ENCODE results near the gene HDDC2.

The HDDC2 gene

DNA sequence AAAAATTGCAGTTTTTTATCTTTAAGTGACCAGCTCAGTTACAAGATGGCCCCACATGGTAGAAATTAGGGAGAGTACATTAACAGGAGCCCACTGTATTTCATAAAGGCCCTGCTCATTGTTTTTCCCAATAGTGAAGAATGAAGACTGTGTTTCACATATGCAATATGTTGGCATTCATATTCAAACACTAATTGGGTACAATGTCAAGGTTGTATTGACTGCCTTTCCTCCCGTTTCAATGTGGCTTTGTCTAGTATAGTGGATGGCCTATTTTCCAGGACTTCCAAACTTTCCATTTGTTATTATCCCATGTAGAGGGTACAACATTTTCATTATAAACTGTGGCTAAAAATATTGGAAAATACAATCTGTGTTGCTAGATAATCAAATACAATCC is 51.3 kb downstream of the HDDC2 start:
- Histone ChIP-seq H3K9ac (ENCODE audit: low read depth, low read length) (no peak overlapping the region), H3K4me3 (ENCODE audit: low read length) (no peak overlapping the region), H3K4me2 (ENCODE audit: low read length) (no peak overlapping the region), H3K36me3 (ENCODE audit: insufficient read depth, low read length) (no peaks in the 10 kb centered on the region), H3K9me3 (replicated peaks; ENCODE audit: low read length) (no peaks in the 10 kb centered on the region), H3K4me1 (ENCODE audit: control insufficient read depth, insufficient read depth, low read length) (peaks cover 33% of the 10 kb centered on the region), H3K27me3 (ENCODE audit: control insufficient read depth, insufficient read depth, low read length) (no peaks in the 10 kb centered on the region)

DNA sequence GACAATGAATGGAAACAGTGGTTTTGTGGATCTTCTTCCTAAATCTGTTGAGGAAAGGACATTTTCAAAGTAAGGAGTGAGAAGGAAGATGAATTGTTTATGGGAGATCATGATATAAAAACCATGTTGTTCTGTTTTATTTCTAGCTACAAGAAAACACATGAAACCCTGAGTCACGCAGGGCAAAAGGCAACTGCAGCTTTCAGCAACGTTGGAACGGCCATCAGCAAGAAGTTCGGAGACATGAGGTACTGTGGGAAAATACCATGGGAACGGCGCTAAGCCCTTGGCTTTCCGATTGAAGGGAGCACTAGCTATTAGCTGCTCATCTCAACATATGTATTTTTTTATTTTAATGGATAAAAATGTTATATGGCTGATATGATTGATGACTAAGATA is 53.6 kb downstream of the HDDC2 start:
- H3K4me2 ChIP-seq (ENCODE audit: low read length), result no peak overlapping the region
- no peak overlapping the region for H3K9ac ChIP-seq (ENCODE audit: low read depth, low read length)
- H3K4me1 ChIP-seq (ENCODE audit: control insufficient read depth, insufficient read depth, low read length), result peaks cover 20% of the 10 kb centered on the region
- no peaks in the 10 kb centered on the region for H3K9me3 ChIP-seq (replicated peaks; ENCODE audit: low read length)
- no peak overlapping the region for H3K4me3 ChIP-seq (ENCODE audit: low read length)
- H3K36me3 ChIP-seq (ENCODE audit: insufficient read depth, low read length), result no peaks in the 10 kb centered on the region
- H3K27me3 ChIP-seq (ENCODE audit: control insufficient read depth, insufficient read depth, low read length), result no peaks in the 10 kb centered on the region

DNA sequence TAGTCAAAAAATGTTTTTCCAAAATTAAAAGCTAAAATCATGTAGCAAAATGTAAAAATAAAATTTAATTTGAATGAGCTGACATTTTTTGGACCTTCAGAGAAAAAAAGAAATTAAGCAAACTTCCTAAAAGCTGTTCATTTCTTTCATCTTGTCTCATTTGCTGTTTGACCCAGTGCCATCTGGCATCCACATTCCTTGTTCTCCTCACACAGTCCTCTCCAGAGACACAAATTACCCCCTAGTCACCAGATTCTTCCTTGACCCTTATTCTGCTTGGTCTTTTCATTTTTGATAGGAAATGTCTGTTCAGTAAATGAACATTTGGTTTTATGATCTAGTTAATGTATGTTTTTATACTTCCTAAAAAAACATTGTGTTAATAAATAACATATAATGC is 55.2 kb downstream of the HDDC2 start:
- Histone ChIP-seq H3K4me2 (ENCODE audit: low read length) (no peak overlapping the region), H3K36me3 (ENCODE audit: insufficient read depth, low read length) (no peaks in the 10 kb centered on the region), H3K4me1 (ENCODE audit: control insufficient read depth, insufficient read depth, low read length) (peaks cover 5% of the 10 kb centered on the region), H3K27me3 (ENCODE audit: control insufficient read depth, insufficient read depth, low read length) (no peaks in the 10 kb centered on the region), H3K4me3 (ENCODE audit: low read length) (no peak overlapping the region), H3K9ac (ENCODE audit: low read depth, low read length) (no peak overlapping the region), H3K9me3 (replicated peaks; ENCODE audit: low read length) (no peaks in the 10 kb centered on the region)

DNA sequence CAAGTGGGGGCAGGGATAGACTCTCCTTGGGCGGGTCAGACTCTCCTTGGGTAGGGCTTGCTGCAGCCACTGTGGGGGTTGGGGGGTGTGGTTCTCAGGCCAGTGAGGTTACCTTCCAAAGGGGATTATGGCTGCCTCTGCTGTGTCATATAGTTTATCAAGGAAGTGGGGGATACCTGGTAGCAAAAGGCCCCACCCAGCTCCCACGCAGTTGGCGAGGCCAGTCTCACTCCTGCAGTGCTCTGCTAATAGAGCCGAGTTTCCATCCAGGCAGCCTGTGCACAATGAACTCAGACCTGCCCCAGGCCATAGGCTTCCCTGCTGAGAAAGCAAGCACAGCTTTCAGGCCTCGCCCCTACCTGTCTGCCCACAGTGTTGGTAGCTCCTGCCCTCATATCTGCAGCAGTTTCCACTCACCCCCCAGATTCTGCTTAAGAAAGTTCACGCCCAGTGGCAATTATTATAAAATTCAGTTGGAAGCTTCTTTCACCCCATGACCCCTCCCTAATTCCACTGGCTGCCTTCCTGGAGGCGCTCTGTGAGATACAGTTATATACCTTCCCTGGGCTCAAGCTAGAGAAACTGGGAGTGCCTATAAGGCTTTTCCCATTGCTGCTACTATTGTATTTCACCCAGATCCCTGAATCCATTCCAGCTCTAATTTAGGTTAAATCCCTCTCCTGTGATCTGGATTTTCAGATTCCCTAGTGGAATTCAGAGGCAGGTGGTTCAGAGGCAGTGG is 56.1 kb downstream of the HDDC2 start:
- Histone ChIP-seq H3K9ac (ENCODE audit: low read depth, low read length) (no peak overlapping the region), H3K9me3 (replicated peaks; ENCODE audit: low read length) (no peaks in the 10 kb centered on the region), H3K27me3 (ENCODE audit: control insufficient read depth, insufficient read depth, low read length) (no peaks in the 10 kb centered on the region), H3K36me3 (ENCODE audit: insufficient read depth, low read length) (no peaks in the 10 kb centered on the region), H3K4me2 (ENCODE audit: low read length) (no peak overlapping the region), H3K4me1 (ENCODE audit: control insufficient read depth, insufficient read depth, low read length) (no peaks in the 10 kb centered on the region), H3K4me3 (ENCODE audit: low read length) (no peak overlapping the region)

GRCh38 chr6:125245109-125245508 is 56.7 kb downstream of the HDDC2 start:
- Histone ChIP-seq H3K4me3 (ENCODE audit: low read length) (no peak overlapping the region), H3K4me1 (ENCODE audit: control insufficient read depth, insufficient read depth, low read length) (no peaks in the 10 kb centered on the region), H3K36me3 (ENCODE audit: insufficient read depth, low read length) (no peaks in the 10 kb centered on the region), H3K9ac (ENCODE audit: low read depth, low read length) (no peak overlapping the region), H3K9me3 (replicated peaks; ENCODE audit: low read length) (no peaks in the 10 kb centered on the region), H3K4me2 (ENCODE audit: low read length) (no peak overlapping the region), H3K27me3 (ENCODE audit: control insufficient read depth, insufficient read depth, low read length) (no peaks in the 10 kb centered on the region)

GRCh38 chr6:125237764-125238163 is 64.0 kb downstream of the HDDC2 start:
- Histone ChIP-seq H3K27me3 (ENCODE audit: control insufficient read depth, insufficient read depth, low read length) (no peaks in the 10 kb centered on the region), H3K4me3 (ENCODE audit: low read length) (no peak overlapping the region), H3K36me3 (ENCODE audit: insufficient read depth, low read length) (no peaks in the 10 kb centered on the region), H3K4me2 (ENCODE audit: low read length) (no peak overlapping the region), H3K4me1 (ENCODE audit: control insufficient read depth, insufficient read depth, low read length) (no peaks in the 10 kb centered on the region), H3K9ac (ENCODE audit: low read depth, low read length) (no peak overlapping the region), H3K9me3 (replicated peaks; ENCODE audit: low read length) (no peaks in the 10 kb centered on the region)

GRCh38 chr6:125236536-125237327 is 65.0 kb downstream of the HDDC2 start:
- Histone ChIP-seq H3K9me3 (replicated peaks; ENCODE audit: low read length) (no peaks in the 10 kb centered on the region), H3K4me3 (ENCODE audit: low read length) (no peak overlapping the region), H3K9ac (ENCODE audit: low read depth, low read length) (no peak overlapping the region), H3K36me3 (ENCODE audit: insufficient read depth, low read length) (no peaks in the 10 kb centered on the region), H3K27me3 (ENCODE audit: control insufficient read depth, insufficient read depth, low read length) (no peaks in the 10 kb centered on the region), H3K4me2 (ENCODE audit: low read length) (no peak overlapping the region), H3K4me1 (ENCODE audit: control insufficient read depth, insufficient read depth, low read length) (no peaks in the 10 kb centered on the region)

DNA sequence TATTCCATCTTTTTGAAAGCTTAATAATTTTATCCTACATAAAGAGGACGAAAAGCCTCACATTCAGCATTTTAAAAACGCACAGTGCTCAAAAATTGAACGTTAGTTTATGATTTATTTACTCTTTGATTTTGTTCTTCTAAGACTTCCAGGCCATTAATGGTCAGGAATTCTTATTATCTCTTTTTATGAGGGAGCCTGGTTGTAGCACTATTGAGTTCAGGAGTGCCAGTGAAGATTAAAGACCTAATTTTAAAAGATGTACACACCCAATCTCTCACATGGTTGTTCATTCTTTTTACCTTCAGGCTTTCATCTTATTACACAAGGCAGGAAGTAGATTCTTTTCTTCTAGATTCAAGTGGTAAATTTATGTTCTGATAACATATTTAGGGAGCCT is 68.6 kb downstream of the HDDC2 start:
- Histone ChIP-seq H3K4me2 (ENCODE audit: low read length) (no peak overlapping the region), H3K36me3 (ENCODE audit: insufficient read depth, low read length) (no peaks in the 10 kb centered on the region), H3K9me3 (replicated peaks; ENCODE audit: low read length) (no peaks in the 10 kb centered on the region), H3K27me3 (ENCODE audit: control insufficient read depth, insufficient read depth, low read length) (no peaks in the 10 kb centered on the region), H3K9ac (ENCODE audit: low read depth, low read length) (no peak overlapping the region), H3K4me1 (ENCODE audit: control insufficient read depth, insufficient read depth, low read length) (no peaks in the 10 kb centered on the region), H3K4me3 (ENCODE audit: low read length) (no peak overlapping the region)

GRCh38 chr6:125232466-125232865 is 69.3 kb downstream of the HDDC2 start:
- Histone ChIP-seq H3K9me3 (replicated peaks; ENCODE audit: low read length) (no peaks in the 10 kb centered on the region), H3K4me3 (ENCODE audit: low read length) (no peak overlapping the region), H3K4me1 (ENCODE audit: control insufficient read depth, insufficient read depth, low read length) (no peaks in the 10 kb centered on the region), H3K9ac (ENCODE audit: low read depth, low read length) (no peak overlapping the region), H3K27me3 (ENCODE audit: control insufficient read depth, insufficient read depth, low read length) (no peaks in the 10 kb centered on the region), H3K4me2 (ENCODE audit: low read length) (no peak overlapping the region), H3K36me3 (ENCODE audit: insufficient read depth, low read length) (no peaks in the 10 kb centered on the region)

DNA sequence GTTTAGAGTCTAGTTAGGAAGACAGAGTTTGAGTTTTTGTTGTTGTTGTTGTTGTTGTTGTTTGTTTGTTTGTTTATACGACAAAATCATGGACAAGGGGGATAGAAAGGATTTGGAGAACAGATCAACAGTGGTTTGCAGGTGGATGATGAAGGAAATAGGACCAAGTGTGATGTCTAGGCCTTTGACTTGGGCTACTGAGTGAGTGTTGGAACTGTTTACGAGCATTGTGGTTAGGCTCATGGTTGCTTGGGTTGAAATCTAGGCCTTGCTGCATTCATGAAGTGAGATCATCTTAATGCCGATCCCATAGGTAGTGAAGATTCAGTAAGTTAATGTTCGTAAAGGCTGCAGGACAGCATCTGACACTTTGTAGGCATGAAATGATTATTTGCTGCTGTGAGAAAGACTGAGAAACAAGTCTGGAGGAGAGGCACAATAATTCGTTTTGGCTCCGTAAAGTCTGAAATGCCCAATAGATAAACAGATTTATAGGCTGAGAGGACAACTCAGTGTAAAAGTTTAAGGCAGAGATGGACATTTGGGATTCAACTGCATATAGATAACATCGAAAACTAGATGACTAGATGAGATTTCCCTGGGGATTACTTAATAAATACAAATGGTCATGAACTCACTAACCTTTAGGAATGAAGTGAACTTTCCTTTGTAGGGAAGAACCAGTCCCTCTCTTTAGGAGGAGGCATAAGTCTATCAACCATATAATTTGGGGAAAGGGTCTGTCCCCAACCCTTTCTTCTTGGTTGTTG is 70.0 kb downstream of the HDDC2 start:
- no peaks in the 10 kb centered on the region for H3K4me1 ChIP-seq (ENCODE audit: control insufficient read depth, insufficient read depth, low read length)
- H3K36me3 ChIP-seq (ENCODE audit: insufficient read depth, low read length), result no peaks in the 10 kb centered on the region
- H3K4me3 ChIP-seq (ENCODE audit: low read length), result no peak overlapping the region
- H3K9ac ChIP-seq (ENCODE audit: low read depth, low read length), result no peak overlapping the region
- H3K4me2 ChIP-seq (ENCODE audit: low read length), result no peak overlapping the region
- no peaks in the 10 kb centered on the region for H3K9me3 ChIP-seq (replicated peaks; ENCODE audit: low read length)
- H3K27me3 ChIP-seq (ENCODE audit: control insufficient read depth, insufficient read depth, low read length), result no peaks in the 10 kb centered on the region

GRCh38 chr6:125231133-125231532 is 70.6 kb downstream of the HDDC2 start:
- Histone ChIP-seq H3K36me3 (ENCODE audit: insufficient read depth, low read length) (no peaks in the 10 kb centered on the region), H3K4me3 (ENCODE audit: low read length) (no peak overlapping the region), H3K4me2 (ENCODE audit: low read length) (no peak overlapping the region), H3K9me3 (replicated peaks; ENCODE audit: low read length) (no peaks in the 10 kb centered on the region), H3K9ac (ENCODE audit: low read depth, low read length) (no peak overlapping the region), H3K4me1 (ENCODE audit: control insufficient read depth, insufficient read depth, low read length) (no peaks in the 10 kb centered on the region), H3K27me3 (ENCODE audit: control insufficient read depth, insufficient read depth, low read length) (no peaks in the 10 kb centered on the region)

Data from skeletal muscle satellite cell (primary cell).